Neural cell (in vitro differentiated cells): ENCODE results near the gene ZNF385D. TPM values are rescaled to one million over a fixed set of nuclear protein-coding genes. Genes with fewer than 3 reads are reported as not detected.

Experiments
- H2AFZ ChIP-seq: fragments of 200-600, 300-800 bp; sonication (generic), shearing (Covaris generic); 2 replicates; pipeline ENCODE4 v1.6.0; 2014; ENCODE audit warnings: low read depth, mild to moderate bottlenecking, antibody characterized with exemption, low read length, moderate library complexity
- H3F3A ChIP-seq: fragments of 200-600 bp; shearing (Covaris generic); 2 replicates; pipeline ENCODE4 v1.6.1; 2016; ENCODE audit warnings: mild to moderate bottlenecking, moderate library complexity, mixed read lengths, antibody characterized with exemption, low read length; ENCODE audit not compliant: insufficient read depth, poor library complexity, severe bottlenecking
- H3K27ac ChIP-seq: fragments of 200-600, 300-800 bp; sonication (generic), shearing (Covaris generic); 2 replicates; pipeline ENCODE4 v1.5.1; 2014; ENCODE audit warnings: mild to moderate bottlenecking, low read length, moderate library complexity
- H3K27me3 ChIP-seq: fragments of 300-800, 200-600 bp; sonication (generic), shearing (Covaris generic); 2 replicates; pipeline ENCODE4 v1.6.0; 2014; ENCODE audit warnings: mild to moderate bottlenecking, low read depth, low read length, moderate library complexity; ENCODE audit not compliant: insufficient read depth
- H3K36me3 ChIP-seq: fragments of 300-800, 200-600 bp; sonication (generic), shearing (Covaris generic); 2 replicates; pipeline ENCODE4 v1.5.1; 2014; ENCODE audit warnings: mild to moderate bottlenecking, antibody characterized with exemption, low read length, moderate library complexity; ENCODE audit not compliant: insufficient read depth
- H3K4me2 ChIP-seq: fragments of 300-800, 200-600 bp; sonication (generic), shearing (Covaris generic); 2 replicates; pipeline ENCODE4 v1.6.0; 2014; ENCODE audit warnings: mild to moderate bottlenecking, low read length
- H3K4me3 ChIP-seq: fragments of 300-800, 200-600 bp; sonication (generic), shearing (Covaris generic); 2 replicates; pipeline ENCODE4 v1.5.1; 2014; ENCODE audit warnings: mild to moderate bottlenecking, low read length, moderate library complexity
- H3K79me2 ChIP-seq: fragments of 200-600 bp; shearing (Covaris generic); replicated peaks from 2 replicates; pipeline ENCODE4 v1.6.0; 2014; ENCODE audit warnings: mild to moderate bottlenecking, low read length, moderate library complexity; ENCODE audit not compliant: insufficient read depth
- H3K9ac ChIP-seq: fragments of 300-800, 200-600 bp; sonication (generic), shearing (Covaris generic); 2 replicates; pipeline ENCODE4 v1.6.1; 2016; ENCODE audit warnings: mild to moderate bottlenecking, low read length, mixed read lengths
- H3K9me2 ChIP-seq: fragments of 200-600 bp; shearing (Covaris generic); 2 replicates; pipeline ENCODE4 v1.6.1; 2016; ENCODE audit warnings: mild to moderate bottlenecking, low read length, mixed read lengths; ENCODE audit not compliant: insufficient read depth
- H3K9me3 ChIP-seq: fragments of 200-600, 300-800 bp; sonication (generic), shearing (Covaris generic); 2 replicates; pipeline ENCODE4 v1.6.1; 2016; ENCODE audit warnings: mild to moderate bottlenecking, mixed run types, low read length, moderate library complexity, mixed read lengths
- H4K20me1 ChIP-seq: fragments of 200-600 bp; shearing (Covaris generic); 2 replicates; pipeline ENCODE4 v1.6.1; 2016; ENCODE audit warnings: mild to moderate bottlenecking, mixed run types; ENCODE audit not compliant: insufficient read depth
- CTCF ChIP-seq: fragments of 450-650 bp; IDR thresholded peaks from 2 replicates; pipeline ENCODE4 v1.5.1; 2014; ENCODE audit warnings: antibody characterized with exemption, mild to moderate bottlenecking, moderate library complexity; ENCODE audit not compliant: poor library complexity, severe bottlenecking
- EP300 ChIP-seq: fragments of 450-650 bp; conservative IDR thresholded peaks from 2 replicates; pipeline ENCODE4 v1.6.1; 2014; ENCODE audit warnings: antibody characterized with exemption, mild to moderate bottlenecking, moderate library complexity; ENCODE audit not compliant: poor library complexity, severe bottlenecking
- EZH2 ChIP-seq: fragments of 200-600, 300-800 bp; shearing (Covaris generic), sonication (generic); IDR thresholded peaks from 2 replicates; pipeline ENCODE4 v1.6.1; 2014; ENCODE audit warnings: antibody characterized with exemption, low read length, borderline replicate concordance, mild to moderate bottlenecking; ENCODE audit not compliant: insufficient read depth, poor library complexity, severe bottlenecking
- MXI1 ChIP-seq: fragments of 450-650 bp; conservative IDR thresholded peaks from 2 replicates; pipeline ENCODE4 v1.6.1; 2014; ENCODE audit warnings: antibody characterized with exemption, mild to moderate bottlenecking; ENCODE audit not compliant: poor library complexity, severe bottlenecking
- POLR2AphosphoS5 ChIP-seq: IDR thresholded peaks from 2 replicates; pipeline ENCODE4 v1.6.1; 2012
- RAD21 ChIP-seq: fragments of 450-650 bp; conservative IDR thresholded peaks from 2 replicates; pipeline ENCODE4 v1.6.1; 2014; ENCODE audit warnings: antibody characterized with exemption, mild to moderate bottlenecking, moderate library complexity
- SMC3 ChIP-seq: fragments of 450-650 bp; conservative IDR thresholded peaks from 2 replicates; pipeline ENCODE4 v1.6.1; 2014; ENCODE audit warnings: antibody characterized with exemption, mild to moderate bottlenecking, moderate library complexity; ENCODE audit not compliant: poor library complexity
- TAF1 ChIP-seq: IDR thresholded peaks from 2 replicates; pipeline ENCODE4 v1.6.1; 2012; ENCODE audit warnings: low read depth
- polyA plus RNA-seq: library from polyadenylated mRNA; depleted of rRNA; stranded (reverse); fragments of >200 nt; gene quantifications from 2 replicates; pipeline ENCODE4 v1.2.3, GENCODE V29; 2014
- TF ChIP-seq, protein P1 (sequence below): IDR thresholded peaks from 2 replicates; pipeline ENCODE4 v1.6.1; 2012; ENCODE audit warnings: borderline replicate concordance

Gene ZNF385D
- polyA plus RNA-seq, 1 donor from 2014 or later = 3.4 TPM

- no peak overlapping the region for H2AFZ ChIP-seq
- H3K36me3 ChIP-seq = no peaks in the 10 kb centered on the region
- H3K9ac ChIP-seq = no peak overlapping the region
- H4K20me1 ChIP-seq = no peaks in the 10 kb centered on the region
- no peaks in the 10 kb centered on the region for H3K9me2 ChIP-seq
- no peak overlapping the region for H3K27ac ChIP-seq
- no peaks in the 10 kb centered on the region for H3F3A ChIP-seq
- no peaks in the 10 kb centered on the region for H3K27me3 ChIP-seq
- no peaks in the 10 kb centered on the region for H3K9me3 ChIP-seq
- TF ChIP-seq SMC3 (no peak), CTCF (no peak), POLR2AphosphoS5 (no peak), TAF1 (no peak), EP300 (no peak), EZH2 (no peak), MXI1 (no peak), RAD21 (no peak)
- TF ChIP-seq, protein P1, sequence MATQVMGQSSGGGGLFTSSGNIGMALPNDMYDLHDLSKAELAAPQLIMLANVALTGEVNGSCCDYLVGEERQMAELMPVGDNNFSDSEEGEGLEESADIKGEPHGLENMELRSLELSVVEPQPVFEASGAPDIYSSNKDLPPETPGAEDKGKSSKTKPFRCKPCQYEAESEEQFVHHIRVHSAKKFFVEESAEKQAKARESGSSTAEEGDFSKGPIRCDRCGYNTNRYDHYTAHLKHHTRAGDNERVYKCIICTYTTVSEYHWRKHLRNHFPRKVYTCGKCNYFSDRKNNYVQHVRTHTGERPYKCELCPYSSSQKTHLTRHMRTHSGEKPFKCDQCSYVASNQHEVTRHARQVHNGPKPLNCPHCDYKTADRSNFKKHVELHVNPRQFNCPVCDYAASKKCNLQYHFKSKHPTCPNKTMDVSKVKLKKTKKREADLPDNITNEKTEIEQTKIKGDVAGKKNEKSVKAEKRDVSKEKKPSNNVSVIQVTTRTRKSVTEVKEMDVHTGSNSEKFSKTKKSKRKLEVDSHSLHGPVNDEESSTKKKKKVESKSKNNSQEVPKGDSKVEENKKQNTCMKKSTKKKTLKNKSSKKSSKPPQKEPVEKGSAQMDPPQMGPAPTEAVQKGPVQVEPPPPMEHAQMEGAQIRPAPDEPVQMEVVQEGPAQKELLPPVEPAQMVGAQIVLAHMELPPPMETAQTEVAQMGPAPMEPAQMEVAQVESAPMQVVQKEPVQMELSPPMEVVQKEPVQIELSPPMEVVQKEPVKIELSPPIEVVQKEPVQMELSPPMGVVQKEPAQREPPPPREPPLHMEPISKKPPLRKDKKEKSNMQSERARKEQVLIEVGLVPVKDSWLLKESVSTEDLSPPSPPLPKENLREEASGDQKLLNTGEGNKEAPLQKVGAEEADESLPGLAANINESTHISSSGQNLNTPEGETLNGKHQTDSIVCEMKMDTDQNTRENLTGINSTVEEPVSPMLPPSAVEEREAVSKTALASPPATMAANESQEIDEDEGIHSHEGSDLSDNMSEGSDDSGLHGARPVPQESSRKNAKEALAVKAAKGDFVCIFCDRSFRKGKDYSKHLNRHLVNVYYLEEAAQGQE = no peak
- no peaks in the 10 kb centered on the region for H3K79me2 ChIP-seq
- H3K4me2 ChIP-seq = no peak overlapping the region
- H3K4me3 ChIP-seq = no peak overlapping the region
These were observed 316.7 kb downstream of the ZNF385D start for GRCh38 chr3:21434310-21434709.

GRCh38 chr3:21433751-21434150 lies 317.3 kb downstream of the ZNF385D start:
- no peak for TF ChIP-seq TAF1
- TF ChIP-seq POLR2AphosphoS5 = no peak
- TF ChIP-seq EZH2 = no peak
- TF ChIP-seq CTCF = no peak
- TF ChIP-seq RAD21 = no peak
- no peak for TF ChIP-seq MXI1
- TF ChIP-seq EP300 = no peak
- TF ChIP-seq, protein P1 = no peak
- TF ChIP-seq SMC3 = no peak
- H3K27me3 ChIP-seq = no peaks in the 10 kb centered on the region
- H3K9me3 ChIP-seq = no peaks in the 10 kb centered on the region
- no peak overlapping the region for H3K9ac ChIP-seq
- no peak overlapping the region for H3K27ac ChIP-seq
- no peaks in the 10 kb centered on the region for H3K36me3 ChIP-seq
- no peak overlapping the region for H3K4me2 ChIP-seq
- H3K79me2 ChIP-seq = no peaks in the 10 kb centered on the region
- H3K4me3 ChIP-seq = no peak overlapping the region
- H4K20me1 ChIP-seq = no peaks in the 10 kb centered on the region
- H2AFZ ChIP-seq = no peak overlapping the region
- no peaks in the 10 kb centered on the region for H3K9me2 ChIP-seq
- H3F3A ChIP-seq = no peaks in the 10 kb centered on the region
